Smooth muscle cell (in vitro differentiated cells): Measurements from ENCODE around the gene ALG3. TPM values are rescaled to one million over a fixed set of nuclear protein-coding genes. Genes with fewer than 3 reads are reported as not detected.

Experiments used
- DNase-seq: peaks from one replicate; lab custom pipeline; 2025; ENCODE audit not compliant: unreplicated experiment; lab: John Stamatoyannopoulos, UW
- H2AFZ ChIP-seq: fragments of 200-600 bp; sonication (generic); 2 replicates; pipeline ENCODE4 v1.6.0; 2016; ENCODE audit warnings: antibody characterized with exemption, low read depth, mild to moderate bottlenecking
- H3F3A ChIP-seq: fragments of 200-600 bp; sonication (generic); 2 replicates; pipeline ENCODE4 v1.6.0; 2017; ENCODE audit warnings: antibody characterized with exemption, low read depth
- H3K27ac ChIP-seq: fragments of 200-600 bp; sonication (generic); 2 replicates; pipeline ENCODE4 v1.5.1; 2016; ENCODE audit warnings: low read depth, mild to moderate bottlenecking
- H3K27me3 ChIP-seq: fragments of 200-600 bp; sonication (generic); 2 replicates; pipeline ENCODE4 v1.6.1; 2016; ENCODE audit warnings: low read depth, mild to moderate bottlenecking
- H3K36me3 ChIP-seq: fragments of 200-600 bp; sonication (generic); 2 replicates; pipeline ENCODE4 v1.5.1; 2016; ENCODE audit warnings: low read depth
- H3K4me1 ChIP-seq: fragments of 200-600 bp; sonication (generic); 2 replicates; pipeline ENCODE4 v1.5.1; 2016; ENCODE audit warnings: low read depth
- H3K4me2 ChIP-seq: fragments of 200-600 bp; sonication (generic); 2 replicates; pipeline ENCODE4 v1.6.0; 2016; ENCODE audit warnings: mild to moderate bottlenecking
- H3K4me3 ChIP-seq: fragments of 200-600 bp; sonication (generic); 2 replicates; pipeline ENCODE4 v1.5.1; 2016; ENCODE audit warnings: mild to moderate bottlenecking
- H3K79me2 ChIP-seq: fragments of 200-600 bp; sonication (generic); 2 replicates; pipeline ENCODE4 v1.6.0; 2016; ENCODE audit warnings: low read depth, mild to moderate bottlenecking
- H3K9ac ChIP-seq: fragments of 200-600 bp; sonication (generic); 2 replicates; pipeline ENCODE4 v1.6.0; 2016; ENCODE audit warnings: low read depth
- H3K9me3 ChIP-seq: fragments of 200-600 bp; sonication (generic); replicated peaks from 2 replicates; pipeline ENCODE4 v1.5.1; 2016; ENCODE audit warnings: low read depth
- H4K20me1 ChIP-seq: fragments of 200-600 bp; sonication (generic); 2 replicates; pipeline ENCODE4 v1.6.0; 2016; ENCODE audit warnings: low read depth
- WGBS: methylation state at CpG from one replicate; pipeline ENCODE4 v1.1.7; 2016; ENCODE audit warnings: low lambda C conversion rate; 5-methylcytosine and 5-hydroxymethylcytosine counted together
- polyA plus RNA-seq: library from polyadenylated mRNA; unstranded; fragments of >200 nt; fragmentation: Nextera tagmentation; extraction: Ambion mirVana; gene quantifications from 2 replicates; pipeline ENCODE4 v1.2.1, GENCODE V29; 2016
- total RNA-seq: library from RNA; depleted of rRNA; stranded (reverse); fragments of >200 nt; gene quantifications from 2 replicates; pipeline ENCODE4 v1.2.3, GENCODE V29; 2014
- TF ChIP-seq, protein P1 (sequence below): fragments of 200-600 bp; sonication (generic); IDR thresholded peaks from 2 replicates; pipeline ENCODE4 v1.5.1; 2017; ENCODE audit warnings: borderline replicate concordance, mild to moderate bottlenecking, antibody characterized with exemption; ENCODE audit not compliant: insufficient read depth, poor library complexity, severe bottlenecking

Gene ALG3
- total and polyA plus RNA-seq, 2 experiments from 2014 or later: 91.2 to 95.2 TPM

DNA sequence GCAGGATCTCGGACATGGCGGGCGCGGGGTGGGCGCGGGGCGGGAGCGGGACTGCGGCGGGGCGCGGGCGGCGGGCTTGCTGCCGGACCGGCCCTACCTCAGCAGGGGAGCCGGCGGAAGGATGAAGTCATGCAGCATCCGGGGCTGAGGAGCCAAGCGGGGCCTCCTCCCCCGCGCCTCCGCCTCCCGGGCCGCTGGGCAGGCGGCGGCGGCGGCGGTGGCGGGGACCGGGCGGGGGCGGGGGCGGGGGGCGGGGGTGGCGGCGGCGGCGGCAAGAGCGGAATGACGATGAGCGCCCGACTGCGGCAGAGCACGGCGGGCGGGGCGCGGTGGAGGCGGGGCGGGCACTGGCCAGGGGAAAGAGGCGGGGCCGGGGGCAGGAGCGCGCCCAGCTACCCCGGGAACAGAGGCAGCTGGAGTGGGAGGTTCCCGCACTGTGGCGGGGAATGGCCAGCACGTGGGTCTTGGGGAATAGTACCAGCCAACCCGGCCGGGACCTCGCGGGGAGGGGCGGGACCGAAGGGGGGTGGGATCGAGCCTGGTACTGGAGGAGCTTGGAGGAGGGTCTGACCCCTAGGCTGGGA lies 12.6 kb upstream of the ALG3 start, which contains the start of gene CAMK2N2:
Gene CAMK2N2, minus strand, starts transcription at position 284 of the 584 bp plus-strand sequence. Its CDS starts 268 bp downstream, at position 16.
- Histone ChIP-seq H3K4me2 (peak within 1 kb of the TSS; percentile 92), H3K27me3 (peaks cover 59% of the 10 kb centered on the region), H3K4me3 (peak within 1 kb of the TSS; percentile 54), H2AFZ (no peak within 1 kb of the TSS), H3K4me1 (peaks cover 18% of the 10 kb centered on the region), H3K36me3 (no peaks in the 10 kb centered on the region), H3K27ac (no peak within 1 kb of the TSS), H3K9me3 (no peaks in the 10 kb centered on the region), H3F3A (peaks cover 6% of the 10 kb centered on the region), H3K9ac (no peak within 1 kb of the TSS), H3K79me2 (no peaks in the 10 kb centered on the region), H4K20me1 (peaks cover 21% of the 10 kb centered on the region)
- DNase-seq: no peak
- WGBS: 0% methylated on average over 9 of the region's 67 CpGs
- TF ChIP-seq, protein P1, sequence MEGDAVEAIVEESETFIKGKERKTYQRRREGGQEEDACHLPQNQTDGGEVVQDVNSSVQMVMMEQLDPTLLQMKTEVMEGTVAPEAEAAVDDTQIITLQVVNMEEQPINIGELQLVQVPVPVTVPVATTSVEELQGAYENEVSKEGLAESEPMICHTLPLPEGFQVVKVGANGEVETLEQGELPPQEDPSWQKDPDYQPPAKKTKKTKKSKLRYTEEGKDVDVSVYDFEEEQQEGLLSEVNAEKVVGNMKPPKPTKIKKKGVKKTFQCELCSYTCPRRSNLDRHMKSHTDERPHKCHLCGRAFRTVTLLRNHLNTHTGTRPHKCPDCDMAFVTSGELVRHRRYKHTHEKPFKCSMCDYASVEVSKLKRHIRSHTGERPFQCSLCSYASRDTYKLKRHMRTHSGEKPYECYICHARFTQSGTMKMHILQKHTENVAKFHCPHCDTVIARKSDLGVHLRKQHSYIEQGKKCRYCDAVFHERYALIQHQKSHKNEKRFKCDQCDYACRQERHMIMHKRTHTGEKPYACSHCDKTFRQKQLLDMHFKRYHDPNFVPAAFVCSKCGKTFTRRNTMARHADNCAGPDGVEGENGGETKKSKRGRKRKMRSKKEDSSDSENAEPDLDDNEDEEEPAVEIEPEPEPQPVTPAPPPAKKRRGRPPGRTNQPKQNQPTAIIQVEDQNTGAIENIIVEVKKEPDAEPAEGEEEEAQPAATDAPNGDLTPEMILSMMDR: no peak

DNA sequence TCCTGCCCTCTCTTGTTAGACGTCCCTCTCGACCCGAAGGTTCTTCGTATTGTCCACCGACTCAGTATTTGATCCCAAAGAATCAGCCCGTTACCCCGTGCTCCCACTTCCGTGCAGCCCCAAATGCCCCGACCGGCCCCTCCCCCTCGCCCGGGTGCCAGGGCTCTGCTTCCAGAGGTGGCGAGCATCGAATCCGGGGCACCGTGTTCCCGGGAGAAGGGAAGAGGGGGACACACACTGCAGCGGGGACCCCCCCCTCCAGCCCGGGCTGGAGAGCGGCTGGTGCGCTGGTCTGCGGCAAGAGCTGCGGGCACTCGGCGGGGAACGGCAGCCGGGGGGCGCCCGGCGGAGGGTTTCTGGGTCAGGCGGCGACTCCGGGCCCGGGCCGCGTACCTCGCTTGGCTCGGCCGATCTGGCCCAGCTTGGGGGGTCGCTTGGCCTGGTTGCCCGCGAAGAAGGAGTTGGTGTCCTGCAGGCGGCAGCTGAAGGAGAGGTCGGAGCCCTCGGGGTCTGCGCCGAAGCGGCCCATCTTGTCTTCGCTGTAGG lies 12.0 kb upstream of the ALG3 start:
- DNase-seq: no peak
- Histone ChIP-seq H3K4me1 (peaks cover 18% of the 10 kb centered on the region), H3F3A (peaks cover 6% of the 10 kb centered on the region), H3K79me2 (no peaks in the 10 kb centered on the region), H3K27ac (no peak overlapping the region), H2AFZ (no peak overlapping the region), H3K36me3 (no peaks in the 10 kb centered on the region), H4K20me1 (peaks cover 21% of the 10 kb centered on the region), H3K27me3 (peaks cover 59% of the 10 kb centered on the region), H3K4me2 (peak overlapping the region; percentile 92), H3K4me3 (peak overlapping the region; percentile 54), H3K9me3 (no peaks in the 10 kb centered on the region), H3K9ac (no peak overlapping the region)
- TF ChIP-seq, protein P1: no peak
- WGBS: 3% methylated on average over 48 of the region's 49 CpGs

DNA sequence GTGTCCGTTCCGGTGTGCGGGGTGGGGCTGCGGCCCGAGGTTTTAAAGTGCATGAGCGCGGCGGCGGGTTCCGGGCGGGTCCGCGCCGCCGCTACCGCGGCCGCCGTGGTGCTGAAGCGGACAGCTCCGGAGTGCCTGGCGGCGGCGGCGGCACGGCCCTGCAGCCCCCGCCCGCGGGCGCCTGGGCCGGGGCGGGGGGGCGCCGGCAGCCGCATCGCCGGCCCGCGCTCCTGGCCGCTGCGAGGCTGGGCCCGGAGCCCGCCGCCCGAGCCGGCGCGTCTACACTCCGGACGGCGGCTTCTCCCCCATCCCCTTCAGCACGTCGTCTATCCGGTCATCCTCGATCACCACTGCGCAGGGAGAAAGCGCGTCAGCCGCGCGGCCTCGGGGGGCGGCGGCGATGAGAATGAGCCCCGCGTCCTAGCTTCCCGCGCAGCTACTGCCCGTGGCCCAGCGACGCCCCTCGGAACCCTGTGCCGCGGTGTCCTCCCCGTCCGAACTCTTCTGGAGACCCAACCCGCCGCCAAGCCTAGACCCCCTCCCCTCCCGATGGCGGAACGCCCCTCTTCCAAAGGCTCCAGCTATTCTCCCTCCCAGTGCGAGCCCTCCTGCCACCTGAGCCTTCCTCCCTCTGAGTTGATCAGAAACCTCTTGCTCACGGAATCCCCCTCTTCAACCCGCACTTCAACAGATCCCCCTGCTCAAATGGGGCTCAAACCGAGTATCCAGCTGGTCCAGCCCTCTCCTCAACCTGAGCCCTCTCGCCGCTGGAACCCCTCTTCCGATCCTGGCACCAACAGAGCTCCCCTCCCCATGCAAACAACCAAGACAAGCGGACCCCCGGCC lies 11.3 kb upstream of the ALG3 start:
- Histone ChIP-seq H3K36me3 (no peaks in the 10 kb centered on the region), H3K27ac (no peak overlapping the region), H3K9ac (no peak overlapping the region), H3F3A (peaks cover 6% of the 10 kb centered on the region), H3K4me2 (peak overlapping the region; percentile 92), H2AFZ (no peak overlapping the region), H3K4me1 (peaks cover 18% of the 10 kb centered on the region), H3K27me3 (peaks cover 59% of the 10 kb centered on the region), H3K9me3 (no peaks in the 10 kb centered on the region), H3K4me3 (peak overlapping the region; percentile 54), H3K79me2 (no peaks in the 10 kb centered on the region), H4K20me1 (peaks cover 21% of the 10 kb centered on the region)
- TF ChIP-seq, protein P1: no peak
- no peak for DNase-seq
- 1% methylated on average over 47 of the region's 91 CpGs for WGBS
